Mucosa of descending colon (tissue), 3 donors: ENCODE data around the gene AOPEP. TPM values are rescaled to one million over a fixed set of nuclear protein-coding genes. Genes with fewer than 3 reads are reported as not detected.

Experiments
- ATAC-seq: fragments of 200-7000 bp; cut with Tn5 transposase; one replicate; pipeline ENCODE4 v1.9.1; 2020; ENCODE audit warnings: mild to moderate bottlenecking, moderate library complexity
- DNase-seq, 3 donors: peaks; one replicate each; pipeline ENCODE4 v3.0.0-alpha.2; 2020
- H3K36me3 ChIP-seq: fragments of 200-600 bp; one replicate; pipeline ENCODE4 v1.8.0; 2021; ENCODE audit warnings: low read depth, mild to moderate bottlenecking
- H3K4me1 ChIP-seq: fragments of 200-600 bp; one replicate; pipeline ENCODE4 v1.8.0; 2021; ENCODE audit warnings: low read depth, mild to moderate bottlenecking
- H3K4me3 ChIP-seq: fragments of 200-600 bp; one replicate; pipeline ENCODE4 v1.8.0; 2021; ENCODE audit warnings: mild to moderate bottlenecking
- H3K9me3 ChIP-seq: fragments of 200-600 bp; one replicate; pipeline ENCODE4 v1.8.0; 2021; ENCODE audit warnings: mild to moderate bottlenecking
- intact Hi-C, 2 donors: fragments of 100-400 bp; cut with DNase I in 1 of 2; cut with micrococcal nuclease in 1 of 2; formaldehyde crosslinking; loops; one replicate each; pipeline versions ENCODE4 v1.11.0 to v1.11.1; 2022; cut with DNase I, micrococcal nuclease
- total RNA-seq, 3 donors: library from RNA; stranded (reverse); fragmentation: NEBNext Ultra II Directional in 2 of 3; extraction: Animal tissue kit (Norgen Biotek cat#: 25700) in 2 of 3; gene quantifications; one replicate each; pipeline versions ENCODE4 v1.2.1 to v1.2.4, GENCODE V29; 2021 to 2023
- TF ChIP-seq, protein P1 (sequence below): fragments of 200-600 bp; IDR thresholded peaks from one replicate; pipeline ENCODE4 v1.8.0; 2022; ENCODE audit warnings: antibody characterized with exemption, mild to moderate bottlenecking
- donor health status: DM: no; HTN: no; CAD: no; lungs with moderate emphysema.
- donor health status: DM: no; HTN: no; CAD: no.
- donor health status: DM: no; HTN: yes; CAD: no.

AOPEP gene
- total RNA-seq, 3 donors from 2014 or later: 47.5 to 102 (median 57.8) TPM

DNA sequence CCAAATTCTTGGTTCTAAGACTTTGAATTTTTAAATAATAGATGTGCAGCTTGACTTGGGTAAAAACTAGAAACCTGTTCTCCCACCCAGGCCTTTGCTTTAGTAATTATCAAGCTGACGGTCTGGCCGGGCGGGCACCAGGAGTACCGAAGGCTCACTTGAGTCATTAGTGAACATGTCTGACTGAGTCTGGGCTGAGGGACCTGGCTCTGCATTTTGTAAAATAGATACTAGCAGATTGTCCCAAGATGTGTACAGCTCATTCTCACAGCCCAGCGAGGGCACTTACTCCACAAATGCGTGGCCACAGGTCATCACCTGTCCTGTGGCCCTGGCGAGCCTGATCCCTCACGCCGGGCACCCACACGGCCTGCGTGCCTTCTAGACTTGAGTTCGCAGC lies 374.8 kb downstream of the AOPEP start:
- intact Hi-C loops: no loop called here
- no peaks in the 10 kb centered on the region for H3K9me3 ChIP-seq
- TF ChIP-seq, protein P1, sequence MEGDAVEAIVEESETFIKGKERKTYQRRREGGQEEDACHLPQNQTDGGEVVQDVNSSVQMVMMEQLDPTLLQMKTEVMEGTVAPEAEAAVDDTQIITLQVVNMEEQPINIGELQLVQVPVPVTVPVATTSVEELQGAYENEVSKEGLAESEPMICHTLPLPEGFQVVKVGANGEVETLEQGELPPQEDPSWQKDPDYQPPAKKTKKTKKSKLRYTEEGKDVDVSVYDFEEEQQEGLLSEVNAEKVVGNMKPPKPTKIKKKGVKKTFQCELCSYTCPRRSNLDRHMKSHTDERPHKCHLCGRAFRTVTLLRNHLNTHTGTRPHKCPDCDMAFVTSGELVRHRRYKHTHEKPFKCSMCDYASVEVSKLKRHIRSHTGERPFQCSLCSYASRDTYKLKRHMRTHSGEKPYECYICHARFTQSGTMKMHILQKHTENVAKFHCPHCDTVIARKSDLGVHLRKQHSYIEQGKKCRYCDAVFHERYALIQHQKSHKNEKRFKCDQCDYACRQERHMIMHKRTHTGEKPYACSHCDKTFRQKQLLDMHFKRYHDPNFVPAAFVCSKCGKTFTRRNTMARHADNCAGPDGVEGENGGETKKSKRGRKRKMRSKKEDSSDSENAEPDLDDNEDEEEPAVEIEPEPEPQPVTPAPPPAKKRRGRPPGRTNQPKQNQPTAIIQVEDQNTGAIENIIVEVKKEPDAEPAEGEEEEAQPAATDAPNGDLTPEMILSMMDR: no peak
- H3K4me1 ChIP-seq: no peaks in the 10 kb centered on the region
- no peak for ATAC-seq
- no peak overlapping the region for H3K4me3 ChIP-seq
- H3K36me3 ChIP-seq: no peaks in the 10 kb centered on the region
- no peak for DNase-seq

DNA sequence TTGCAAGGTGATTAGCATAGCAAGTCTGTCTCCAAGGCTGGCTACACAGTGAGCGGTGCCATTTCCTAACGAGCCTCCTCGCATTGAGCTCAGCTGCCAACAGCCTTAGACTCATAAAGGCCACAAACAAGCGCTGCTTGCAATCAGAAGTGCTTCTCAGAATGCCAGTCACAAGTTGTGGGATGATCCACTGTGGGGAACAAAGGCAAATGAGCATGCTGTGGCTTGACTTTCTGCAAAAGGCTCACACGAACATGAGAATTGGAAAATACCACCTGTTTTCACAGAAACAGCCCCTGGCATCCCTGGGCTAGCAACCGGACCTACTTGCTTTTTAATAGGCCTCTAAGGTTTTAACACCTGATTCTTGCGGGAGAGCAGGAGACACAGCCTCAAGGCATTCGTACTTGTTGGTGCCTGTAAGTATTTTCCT lies 375.5 kb downstream of the AOPEP start:
- no peaks in the 10 kb centered on the region for H3K4me1 ChIP-seq
- no peaks in the 10 kb centered on the region for H3K36me3 ChIP-seq
- intact Hi-C loops: no loop called here
- H3K9me3 ChIP-seq: no peaks in the 10 kb centered on the region
- no peak for ATAC-seq
- TF ChIP-seq, protein P1: no peak
- H3K4me3 ChIP-seq: no peak overlapping the region
- no peak for DNase-seq

GRCh38 chr9:95102572-95102971 lies 376.1 kb downstream of the AOPEP start:
- DNase-seq: no peak
- Histone ChIP-seq H3K4me1 (no peaks in the 10 kb centered on the region), H3K4me3 (no peak overlapping the region), H3K36me3 (no peaks in the 10 kb centered on the region), H3K9me3 (no peaks in the 10 kb centered on the region)
- intact Hi-C loops: no loop called here
- ATAC-seq: no peak
- TF ChIP-seq, protein P1: no peak

GRCh38 chr9:95103281-95103771 lies 376.8 kb downstream of the AOPEP start:
- intact Hi-C loops: no loop called here
- no peak overlapping the region for H3K4me3 ChIP-seq
- H3K4me1 ChIP-seq: no peaks in the 10 kb centered on the region
- H3K9me3 ChIP-seq: no peaks in the 10 kb centered on the region
- H3K36me3 ChIP-seq: no peaks in the 10 kb centered on the region
- TF ChIP-seq, protein P1: no peak
- DNase-seq: no peak
- ATAC-seq: no peak

DNA sequence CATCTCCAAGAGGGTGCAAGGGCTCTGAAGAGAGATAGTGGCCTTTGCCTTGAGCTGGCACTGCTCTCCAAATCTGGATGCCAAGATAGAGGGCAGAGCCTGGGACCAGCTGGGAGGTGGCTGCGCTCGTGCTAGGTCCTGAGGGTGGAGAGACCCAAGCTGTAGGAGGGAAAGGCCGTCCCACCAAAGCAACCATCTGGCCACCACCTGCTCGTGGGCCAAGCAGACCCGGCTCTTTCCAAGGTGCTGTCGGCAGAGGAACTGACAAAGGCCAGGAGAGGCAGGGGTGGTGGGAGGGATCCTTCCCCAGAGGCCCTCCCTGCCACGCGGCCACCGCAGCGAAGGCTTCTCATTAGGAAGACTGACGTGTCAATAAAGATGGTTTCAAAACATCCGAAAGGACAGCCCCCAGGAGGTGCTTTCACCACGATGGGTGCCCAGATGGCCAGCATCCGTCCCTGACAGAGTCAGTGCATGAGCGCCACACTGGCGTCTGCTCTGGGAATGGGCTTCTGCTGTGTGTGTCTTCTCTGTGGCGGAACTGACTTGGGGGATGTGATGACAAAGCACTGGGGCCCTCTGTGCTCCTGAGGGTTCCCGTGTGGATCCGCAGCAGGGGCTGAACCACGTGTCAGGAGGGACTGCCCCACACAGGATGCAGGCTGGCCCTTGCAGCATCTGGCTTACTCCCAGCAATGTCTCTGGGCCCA lies 377.5 kb downstream of the AOPEP start:
- TF ChIP-seq, protein P1: no peak
- no peaks in the 10 kb centered on the region for H3K9me3 ChIP-seq
- H3K4me3 ChIP-seq: no peak overlapping the region
- intact Hi-C loops: no loop called here
- H3K36me3 ChIP-seq: no peaks in the 10 kb centered on the region
- no peaks in the 10 kb centered on the region for H3K4me1 ChIP-seq
- ATAC-seq (no peak), DNase-seq (no peak)
